RWPE2 (cell line): ENCODE data around the gene UNCX.

Source experiments
- ATAC-seq: fragments of 200-7000 bp; cut with Tn5 transposase; 3 replicates; pipeline ENCODE4 v1.9.1; 2021; ENCODE audit warnings: low read depth
- DNase-seq: peaks from one replicate; pipeline ENCODE4 v3.0.0-alpha.2; 2020; ENCODE audit warnings: low spot score
- H3K27ac ChIP-seq: fragments of 450-650 bp; 2 replicates; pipeline ENCODE4 v1.5.1; 2017; ENCODE audit warnings: mild to moderate bottlenecking; ENCODE audit not compliant: poor library complexity, severe bottlenecking
- H3K27me3 ChIP-seq: fragments of 250-450 bp; sonication (Bioruptor Pico); 2 replicates; pipeline ENCODE4 v1.5.1; 2021; ENCODE audit warnings: mild to moderate bottlenecking, moderate library complexity; ENCODE audit not compliant: insufficient read depth, poor library complexity, severe bottlenecking
- H3K36me3 ChIP-seq: fragments of 250-450 bp; sonication (Bioruptor Pico); 2 replicates; pipeline ENCODE4 v1.5.1; 2020; ENCODE audit warnings: low read depth, mild to moderate bottlenecking, moderate library complexity
- H3K4me1 ChIP-seq: fragments of 250-450 bp; sonication (Bioruptor Pico); 2 replicates; pipeline ENCODE4 v1.5.1; 2021; ENCODE audit warnings: mild to moderate bottlenecking, moderate library complexity; ENCODE audit not compliant: insufficient read depth, poor library complexity, severe bottlenecking
- H3K4me3 ChIP-seq: fragments of 250-450 bp; sonication (Bioruptor Pico); 2 replicates; pipeline ENCODE4 v1.5.1; 2021; ENCODE audit warnings: mild to moderate bottlenecking, moderate library complexity; ENCODE audit not compliant: severe bottlenecking
- H3K9me3 ChIP-seq: fragments of 250-450 bp; sonication (Bioruptor Pico); 2 replicates; pipeline ENCODE4 v1.5.1; 2021; ENCODE audit warnings: mild to moderate bottlenecking, moderate library complexity; ENCODE audit not compliant: severe bottlenecking
- TF ChIP-seq, protein P1 (sequence below): fragments of 450-650 bp; IDR thresholded peaks from one replicate; pipeline ENCODE4 v1.5.1; 2017; ENCODE audit warnings: mild to moderate bottlenecking, moderate library complexity; ENCODE audit not compliant: poor library complexity, severe bottlenecking

The UNCX gene

DNA sequence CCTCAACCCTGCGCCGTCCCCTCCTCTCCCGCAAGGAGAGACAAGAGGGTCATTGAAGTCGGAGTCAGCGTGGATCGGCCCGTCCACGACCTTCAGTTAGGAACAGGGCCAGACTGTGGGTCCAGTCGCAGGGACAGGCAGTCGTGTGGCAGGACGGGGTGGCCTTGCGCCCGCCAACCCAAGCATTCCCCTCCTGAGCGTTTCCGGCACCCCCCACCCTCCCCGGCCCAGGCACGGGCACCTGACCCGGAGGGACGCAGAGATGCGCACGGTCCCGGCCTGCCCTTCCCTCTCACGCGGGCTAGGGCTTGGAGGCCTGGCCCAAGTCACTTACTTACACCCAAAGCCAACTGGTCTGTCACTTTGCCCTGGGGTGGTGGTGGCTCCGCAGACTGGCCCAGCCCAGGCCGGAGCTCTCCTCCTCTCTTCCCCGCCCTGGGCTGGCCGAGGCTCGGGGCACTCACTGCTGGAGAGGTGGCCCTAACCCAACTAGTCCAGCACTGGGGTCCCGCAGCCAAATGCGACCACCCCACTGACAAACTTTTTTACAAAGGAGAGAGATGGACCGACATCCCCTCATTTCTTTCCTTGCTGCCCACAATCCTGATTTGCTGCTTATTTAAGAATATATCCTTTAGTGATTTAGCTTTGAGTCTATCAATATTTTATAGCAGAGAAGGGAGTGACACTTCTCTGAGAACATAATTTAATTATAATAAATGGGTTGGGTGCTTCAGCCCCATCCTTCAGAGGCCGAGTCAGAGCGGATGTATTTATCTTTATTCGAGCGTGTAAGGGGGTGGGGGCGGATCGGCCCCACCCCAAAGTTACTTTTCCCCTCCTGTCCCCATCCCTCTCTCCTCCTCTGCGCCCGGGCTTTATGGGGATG is 1.2 kb upstream of the UNCX start:
- DNase-seq, result no peak
- Histone ChIP-seq H3K9me3 (no peaks in the 10 kb centered on the region), H3K27ac (no peak overlapping the region), H3K36me3 (no peaks in the 10 kb centered on the region), H3K27me3 (peaks cover 79% of the 10 kb centered on the region), H3K4me1 (no peaks in the 10 kb centered on the region), H3K4me3 (no peak overlapping the region)
- TF ChIP-seq, protein P1, sequence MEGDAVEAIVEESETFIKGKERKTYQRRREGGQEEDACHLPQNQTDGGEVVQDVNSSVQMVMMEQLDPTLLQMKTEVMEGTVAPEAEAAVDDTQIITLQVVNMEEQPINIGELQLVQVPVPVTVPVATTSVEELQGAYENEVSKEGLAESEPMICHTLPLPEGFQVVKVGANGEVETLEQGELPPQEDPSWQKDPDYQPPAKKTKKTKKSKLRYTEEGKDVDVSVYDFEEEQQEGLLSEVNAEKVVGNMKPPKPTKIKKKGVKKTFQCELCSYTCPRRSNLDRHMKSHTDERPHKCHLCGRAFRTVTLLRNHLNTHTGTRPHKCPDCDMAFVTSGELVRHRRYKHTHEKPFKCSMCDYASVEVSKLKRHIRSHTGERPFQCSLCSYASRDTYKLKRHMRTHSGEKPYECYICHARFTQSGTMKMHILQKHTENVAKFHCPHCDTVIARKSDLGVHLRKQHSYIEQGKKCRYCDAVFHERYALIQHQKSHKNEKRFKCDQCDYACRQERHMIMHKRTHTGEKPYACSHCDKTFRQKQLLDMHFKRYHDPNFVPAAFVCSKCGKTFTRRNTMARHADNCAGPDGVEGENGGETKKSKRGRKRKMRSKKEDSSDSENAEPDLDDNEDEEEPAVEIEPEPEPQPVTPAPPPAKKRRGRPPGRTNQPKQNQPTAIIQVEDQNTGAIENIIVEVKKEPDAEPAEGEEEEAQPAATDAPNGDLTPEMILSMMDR, result no peak
- ATAC-seq, result no peak

DNA sequence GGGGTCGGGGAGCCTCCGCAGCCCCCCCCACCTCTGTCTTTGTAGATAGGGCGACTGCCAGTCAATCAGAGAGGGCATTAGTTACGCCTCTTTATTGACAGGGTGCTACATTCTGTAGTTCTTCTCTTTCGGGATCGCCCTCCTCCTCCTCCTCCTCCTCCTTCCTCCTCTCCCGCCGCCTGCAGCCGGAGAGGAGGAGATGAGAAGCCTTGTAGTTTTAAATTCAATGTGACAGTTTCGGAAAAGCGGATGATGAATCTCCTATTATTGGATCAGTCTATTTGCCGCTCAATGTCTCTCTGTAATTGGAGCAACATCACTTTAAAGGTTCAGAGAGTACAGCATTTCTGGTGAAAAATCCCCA is 587 bp upstream of the UNCX start:
- ATAC-seq (no peak), DNase-seq (no peak)
- Histone ChIP-seq H3K4me3 (no peak overlapping the region), H3K9me3 (no peaks in the 10 kb centered on the region), H3K36me3 (no peaks in the 10 kb centered on the region), H3K27me3 (peaks cover 76% of the 10 kb centered on the region), H3K4me1 (no peaks in the 10 kb centered on the region), H3K27ac (no peak overlapping the region)
- TF ChIP-seq, protein P1, result no peak

DNA sequence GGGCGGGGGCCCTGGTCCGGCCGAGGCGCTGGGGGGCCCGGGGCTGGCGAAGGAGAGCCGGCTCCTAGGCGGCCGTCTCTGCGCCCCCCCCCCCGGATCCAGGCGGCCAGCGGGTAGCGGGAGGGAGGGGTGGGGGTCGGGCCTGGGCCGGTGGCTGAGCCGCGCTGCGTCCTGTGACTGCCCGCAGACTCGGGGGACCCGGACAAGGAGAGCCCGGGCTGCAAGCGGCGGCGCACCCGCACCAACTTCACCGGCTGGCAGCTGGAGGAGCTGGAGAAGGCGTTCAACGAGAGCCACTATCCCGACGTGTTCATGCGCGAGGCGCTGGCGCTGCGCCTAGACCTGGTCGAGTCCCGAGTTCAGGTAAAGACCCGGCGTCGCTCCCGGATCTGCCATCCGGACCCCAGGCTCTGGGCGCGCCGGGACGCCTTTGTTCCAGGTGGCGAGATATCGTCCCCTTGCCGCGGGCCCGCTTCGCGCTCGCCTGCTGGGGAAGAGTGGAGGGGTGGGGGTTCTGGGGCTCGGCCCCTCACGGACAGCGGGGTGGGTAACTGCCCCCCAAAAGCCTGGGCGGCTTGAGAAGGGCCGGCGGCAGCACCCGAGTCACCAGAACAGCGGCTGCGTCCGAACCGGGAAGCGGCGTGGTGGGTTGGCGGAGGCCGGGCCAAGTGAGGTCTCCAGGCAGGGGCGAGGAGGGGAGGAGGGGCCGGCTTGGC is 819 bp downstream of the UNCX start:
- Histone ChIP-seq H3K4me3 (no peak overlapping the region), H3K9me3 (no peaks in the 10 kb centered on the region), H3K27me3 (peaks cover 74% of the 10 kb centered on the region), H3K36me3 (no peaks in the 10 kb centered on the region), H3K4me1 (no peaks in the 10 kb centered on the region), H3K27ac (no peak overlapping the region)
- TF ChIP-seq, protein P1, result no peak
- 0 out of 3 replicates have a peak, but pooled peaks have one; percentile 7 for ATAC-seq
- DNase-seq, result peak; percentile 56

DNA sequence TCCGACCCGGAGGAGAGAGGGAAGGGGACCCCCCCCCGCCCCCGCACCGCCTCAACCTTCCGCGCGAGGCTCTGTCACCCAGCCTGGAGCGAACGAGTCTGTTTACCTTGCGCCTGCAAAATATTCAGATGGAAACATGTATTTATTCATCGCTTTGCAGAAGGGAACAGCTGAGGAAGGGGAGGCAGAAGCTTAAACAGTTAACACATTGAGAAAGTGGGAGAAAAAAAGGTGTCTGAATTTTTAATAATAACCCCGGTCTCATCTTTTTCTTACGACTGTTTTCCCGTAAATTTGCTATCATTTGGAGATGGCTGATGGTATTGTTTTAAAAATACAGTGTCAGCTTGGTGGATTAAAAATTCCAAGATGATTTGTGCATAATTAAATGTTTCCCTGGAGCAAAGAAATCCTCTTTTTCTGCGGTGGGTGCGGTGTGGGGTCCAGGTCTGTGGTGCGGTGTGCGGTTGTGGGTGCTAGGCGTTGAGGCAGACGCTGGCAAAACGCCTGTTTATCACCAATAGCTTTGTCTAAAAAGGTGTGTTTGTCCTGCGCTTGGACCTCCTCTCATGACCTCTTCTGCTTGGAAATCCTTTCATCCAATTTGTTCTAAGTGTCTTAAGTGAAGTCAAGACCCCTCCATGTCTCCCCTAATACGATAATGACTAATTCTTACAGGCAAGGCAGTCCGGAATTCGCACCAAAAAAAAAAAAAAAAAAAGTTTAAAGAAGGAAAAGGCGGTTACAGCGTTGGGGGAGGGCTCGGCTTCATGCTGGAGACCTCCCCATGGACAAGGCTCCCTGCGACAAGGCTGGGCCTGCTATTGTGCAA is 1.6 kb downstream of the UNCX start:
- Histone ChIP-seq H3K4me3 (no peak overlapping the region), H3K36me3 (no peaks in the 10 kb centered on the region), H3K4me1 (no peaks in the 10 kb centered on the region), H3K27ac (no peak overlapping the region), H3K27me3 (peaks cover 74% of the 10 kb centered on the region), H3K9me3 (no peaks in the 10 kb centered on the region)
- no peak for ATAC-seq
- TF ChIP-seq, protein P1, result no peak
- DNase-seq, result no peak
